H1 (cell line): Measurements from ENCODE around the gene SEC24A. TPM values are rescaled to one million over a fixed set of nuclear protein-coding genes. Genes with fewer than 3 reads are reported as not detected.

Experiments used
- CTCF ChIA-PET: fragments of 300-600 bp; sonication (Branson Sonifier 250); formaldehyde crosslinking; loops from one replicate; lab custom pipeline; 2021; ENCODE audit not compliant: partially characterized antibody; lab: Charles Lee
- POLR2A ChIA-PET: fragments of 300-600 bp; sonication (Branson Sonifier 250); formaldehyde crosslinking; loops from one replicate; lab custom pipeline; 2021; ENCODE audit warnings: inconsistent platforms; ENCODE audit not compliant: partially characterized antibody; lab: Charles Lee
- DNase-seq, 2 experiments: peaks; one replicate each; pipeline versions ENCODE4 v3.0.0 to v3.0.0-alpha.2; 2010 to 2022; ENCODE audit warnings: low spot score in 2 of 2, low read depth in 1 of 2, mixed read lengths in 1 of 2
- FAIRE-seq: peaks from 2 replicates; lab custom pipeline; 2011; peaks lifted over from hg19 to GRCh38; lab: Jason Lieb, UNC
- H2AFZ ChIP-seq: 2 replicates; pipeline ENCODE4 v1.8.1; 2012; ENCODE audit warnings: low read length, inconsistent platforms
- H2AK5ac ChIP-seq: 2 replicates; pipeline ENCODE4 v1.6.1; 2013; ENCODE audit warnings: low read depth, low read length
- H2BK120ac ChIP-seq: replicated peaks from 2 replicates; pipeline ENCODE3; 2013; ENCODE audit warnings: low read depth, low read length, inconsistent platforms
- H2BK12ac ChIP-seq: 2 replicates; pipeline ENCODE4 v1.6.1; 2013; ENCODE audit warnings: low read depth, low read length
- H2BK15ac ChIP-seq: 2 replicates; pipeline ENCODE4 v1.6.1; 2013; ENCODE audit warnings: low read length
- H2BK20ac ChIP-seq: 2 replicates; pipeline ENCODE4 v1.6.1; 2013; ENCODE audit warnings: low read length
- H2BK5ac ChIP-seq: 2 replicates; pipeline ENCODE4 v1.6.1; 2013; ENCODE audit warnings: low read depth, low read length
- H3K14ac ChIP-seq: 2 replicates; pipeline ENCODE4 v1.6.1; 2013; ENCODE audit warnings: inconsistent platforms; ENCODE audit not compliant: insufficient read length
- H3K18ac ChIP-seq: 2 replicates; pipeline ENCODE4 v1.6.1; 2013; ENCODE audit warnings: low read length; ENCODE audit errors: extremely low read depth
- H3K23ac ChIP-seq: 2 replicates; pipeline ENCODE4 v1.6.1; 2013; ENCODE audit warnings: inconsistent platforms; ENCODE audit not compliant: insufficient read length
- H3K23me2 ChIP-seq: 2 replicates; pipeline ENCODE4 v1.6.1; 2013; ENCODE audit warnings: low read depth, low read length
- H3K27ac ChIP-seq: 2 replicates; pipeline ENCODE4 v1.6.1; 2011; ENCODE audit warnings: low read depth, low read length, inconsistent platforms
- H3K27me3 ChIP-seq, 4 experiments: replicated peaks in 1 of 4; 1 replicate in 1 of 4; 2 replicates in 3 of 4; pipeline versions ENCODE4 v1.6.1 to v1.8.1; 2011 to 2013; ENCODE audit warnings: low read length in 3 of 4, mild to moderate bottlenecking in 3 of 4, inconsistent platforms in 2 of 4, mixed read lengths in 2 of 4, moderate library complexity in 1 of 4; ENCODE audit not compliant: control insufficient read depth in 3 of 4, insufficient read depth in 3 of 4; ENCODE audit errors: extremely low read depth in 1 of 4
- H3K36me3 ChIP-seq, 4 experiments: 2 replicates each; pipeline versions ENCODE4 v1.6.1 to v1.8.1; 2011 to 2013; ENCODE audit warnings: mild to moderate bottlenecking in 4 of 4, low read length in 3 of 4, moderate library complexity in 2 of 4, control low read depth in 1 of 4, inconsistent platforms in 1 of 4; ENCODE audit not compliant: insufficient read depth in 4 of 4, control insufficient read depth in 2 of 4
- H3K4ac ChIP-seq: replicated peaks from 2 replicates; pipeline ENCODE3; 2013; ENCODE audit warnings: low read length, low read depth, mixed read lengths, inconsistent platforms; ENCODE audit not compliant: insufficient read length
- H3K4me1 ChIP-seq, 4 experiments: replicated peaks in 1 of 4; 1 replicate in 1 of 4; 2 replicates in 3 of 4; pipeline versions ENCODE4 v1.6.1 to v1.8.1; 2011 to 2013; ENCODE audit warnings: low read length in 3 of 4, inconsistent platforms in 2 of 4, mixed read lengths in 1 of 4; ENCODE audit not compliant: insufficient read depth in 4 of 4, control insufficient read depth in 3 of 4
- H3K4me2 ChIP-seq, 2 experiments: 2 replicates each; pipeline versions ENCODE4 v1.6.1 to v1.8.1; 2011 to 2013; ENCODE audit warnings: low read depth in 2 of 2, low read length in 2 of 2, control low read depth in 1 of 2, inconsistent platforms in 1 of 2, mild to moderate bottlenecking in 1 of 2; ENCODE audit not compliant: insufficient read depth in 1 of 2
- H3K4me3 ChIP-seq, 4 experiments: fragments of 200-600, 300-600 bp in 1 of 4; sonication (generic), shearing (Covaris generic), sonication (Bioruptor Twin) in 1 of 4; 2 replicates each; pipeline versions ENCODE4 v1.5.1 to v1.8.1; 2011 to 2016; ENCODE audit warnings: low read length in 4 of 4, low read depth in 3 of 4, control low read depth in 2 of 4, inconsistent platforms in 2 of 4, mild to moderate bottlenecking in 2 of 4, mixed read lengths in 1 of 4, moderate library complexity in 1 of 4; ENCODE audit not compliant: insufficient read depth in 2 of 4; ENCODE audit errors: extremely low read depth in 1 of 4
- H3K56ac ChIP-seq: replicated peaks from 2 replicates; pipeline ENCODE3; 2013; ENCODE audit warnings: low read depth, mild to moderate bottlenecking, mixed read lengths, low read length, inconsistent platforms; ENCODE audit not compliant: insufficient read length
- H3K79me1 ChIP-seq: 2 replicates; pipeline ENCODE4 v1.6.1; 2013; ENCODE audit warnings: low read depth, low read length, control low read depth
- H3K79me2 ChIP-seq, 2 experiments: 2 replicates each; pipeline versions ENCODE4 v1.6.1 to v1.8.1; 2012 to 2013; ENCODE audit warnings: low read length in 2 of 2, mild to moderate bottlenecking in 2 of 2, inconsistent platforms in 1 of 2; ENCODE audit not compliant: insufficient read depth in 2 of 2, control insufficient read depth in 1 of 2
- H3K9ac ChIP-seq, 4 experiments: replicated peaks in 1 of 4; 1 replicate in 1 of 4; 2 replicates in 3 of 4; pipeline versions ENCODE4 v1.6.1 to v1.8.1; 2011 to 2013; ENCODE audit warnings: low read depth in 3 of 4, low read length in 3 of 4, control low read depth in 2 of 4, mild to moderate bottlenecking in 2 of 4, moderate library complexity in 2 of 4, inconsistent platforms in 1 of 4; ENCODE audit errors: extremely low read depth in 1 of 4
- H3K9me3 ChIP-seq, 2 experiments: 2 replicates each; pipeline versions ENCODE4 v1.6.1 to v1.8.1; 2012 to 2013; ENCODE audit warnings: mild to moderate bottlenecking in 2 of 2, moderate library complexity in 2 of 2, control low read depth in 1 of 2, inconsistent platforms in 1 of 2, low read depth in 1 of 2, low read length in 1 of 2, mixed read lengths in 1 of 2; ENCODE audit not compliant: insufficient read depth in 2 of 2
- H4K20me1 ChIP-seq, 2 experiments: replicated peaks in 1 of 2; 2 replicates each; pipeline versions ENCODE3 to v1.8.1; 2011 to 2013; ENCODE audit warnings: inconsistent platforms in 2 of 2, low read length in 2 of 2, mild to moderate bottlenecking in 1 of 2; ENCODE audit not compliant: insufficient read depth in 2 of 2, control insufficient read depth in 1 of 2
- H4K5ac ChIP-seq: 2 replicates; pipeline ENCODE4 v1.6.1; 2013; ENCODE audit warnings: low read length, low read depth, mixed read lengths, inconsistent platforms; ENCODE audit not compliant: insufficient read length
- H4K8ac ChIP-seq: 2 replicates; pipeline ENCODE4 v1.8.0; 2013; ENCODE audit warnings: mild to moderate bottlenecking, moderate library complexity, low read length, inconsistent platforms; ENCODE audit not compliant: insufficient read depth; ENCODE audit errors: extremely low read depth
- H4K91ac ChIP-seq: replicated peaks from 2 replicates; pipeline ENCODE3; 2013; ENCODE audit warnings: low read length, mixed read lengths, inconsistent platforms; ENCODE audit not compliant: insufficient read length
- WGBS, 2 experiments: shearing (Covaris generic) in 1 of 2; methylation state at CpG; one replicate each; pipeline versions ENCODE4 v1.1.6 to v1.1.7; 2013 to 2015; ENCODE audit warnings: low lambda C conversion rate in 2 of 2, mixed read lengths in 2 of 2, inconsistent platforms in 1 of 2, low coverage in 1 of 2, missing lambda C conversion rate in 1 of 2; ENCODE audit not compliant: insufficient replicate concordance in 2 of 2, insufficient coverage in 1 of 2, insufficient read length in 1 of 2; ENCODE audit errors: extremely low coverage in 1 of 2, missing lambda C conversion rate in 1 of 2; 5-methylcytosine and 5-hydroxymethylcytosine counted together
- polyA plus RNA-seq, 7 experiments: library from polyadenylated mRNA; depleted of rRNA in 3 of 7; stranded (reverse) in 5 of 7; unstranded in 2 of 7; fragments of >200 nt in 5 of 7; fragments of 200-250 nt in 2 of 7; gene quantifications; 1 replicate in 5 of 7; 2 replicates in 1 of 7; 4 replicates in 1 of 7; pipeline versions ENCODE4 v1.2.1 to v1.2.3, GENCODE V29; 2011 to 2013; ENCODE audit warnings: missing spikeins in 2 of 7, mixed read lengths in 2 of 7
- total RNA-seq: library from RNA; stranded (reverse); fragmentation: NEBNext Ultra II Directional; extraction: Animal tissue kit (Norgen Biotek cat#: 25700); gene quantifications from 2 replicates; pipeline ENCODE4 v1.2.1, GENCODE V29; 2021

Gene SEC24A
- total and polyA plus RNA-seq, 2 of the 8 experiments (the other 6 are each of a cell fraction or from before 2014, with no cell fraction given) = 18.8 to 33.7 TPM

DNA sequence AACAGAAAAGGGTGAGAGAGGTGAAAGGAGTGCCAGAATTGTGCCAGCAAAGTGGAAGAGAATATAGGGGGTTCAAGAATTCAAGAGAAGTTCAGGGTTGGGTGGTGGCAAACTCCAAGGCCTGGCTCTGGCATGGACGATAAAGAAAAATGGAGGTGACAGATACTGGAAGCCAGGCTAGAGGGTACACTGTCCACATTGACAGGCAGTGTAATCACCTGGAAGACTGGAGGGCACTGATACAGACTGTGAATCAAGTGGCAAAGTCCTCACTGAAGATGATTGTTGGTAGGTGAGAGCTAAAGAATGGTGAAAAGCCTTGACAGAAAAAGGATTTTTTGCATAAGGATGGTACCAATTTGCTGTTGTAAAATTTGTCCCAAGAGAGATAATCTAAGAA, 23.0 kb upstream of the SEC24A start:
- no peak overlapping the region; a peak in 1 of 7 replicates for H3K9ac ChIP-seq
- no peak overlapping the region for H2BK12ac ChIP-seq
- no peak for FAIRE-seq
- H3K79me2 ChIP-seq = no peaks in the 10 kb centered on the region
- ChIA-PET CTCF (interaction anchor here (1.0 to 2.1 kb wide), 2 partner anchors 38 to 42 kb away, joined by 3 to 8 read pairs; no protein-coding TSS in a partner anchor), POLR2A (interaction anchor here (2.0 kb wide), 1 partner anchor 17 kb away, joined by 5 read pairs; no protein-coding TSS in a partner anchor)
- H3K36me3 ChIP-seq = peaks cover 0 to 9% (median 1%) of the 10 kb centered on the region in 4 experiments; a peak in 3 of 8 replicates
- peak in 1 of 2 experiments; percentile 20 for DNase-seq
- no peak overlapping the region for H3K56ac ChIP-seq
- H4K20me1 ChIP-seq = no peaks in the 10 kb centered on the region
- no peak overlapping the region for H2BK5ac ChIP-seq
- no peak overlapping the region for H3K4ac ChIP-seq
- H4K5ac ChIP-seq = no peak overlapping the region
- WGBS, 2 experiments = 86% methylated on average over 1 of the region's 1 CpG; no CpG with 5 or more reads in 1 of the 2 experiments
- H3K9me3 ChIP-seq = no peaks in the 10 kb centered on the region
- no peak overlapping the region for H3K4me2 ChIP-seq
- H4K91ac ChIP-seq = no peak overlapping the region
- H2BK20ac ChIP-seq = no peak overlapping the region
- no peak overlapping the region for H3K14ac ChIP-seq
- H3K23me2 ChIP-seq = no peaks in the 10 kb centered on the region
- no peak overlapping the region for H3K4me3 ChIP-seq
- no peak overlapping the region for H2AFZ ChIP-seq
- no peaks in the 10 kb centered on the region for H3K79me1 ChIP-seq
- H3K4me1 ChIP-seq = no peaks in the 10 kb centered on the region
- no peak overlapping the region for H3K27ac ChIP-seq
- H2BK15ac ChIP-seq = no peak overlapping the region
- H3K23ac ChIP-seq = no peak overlapping the region
- H3K27me3 ChIP-seq = no peaks in the 10 kb centered on the region
- no peak overlapping the region for H2AK5ac ChIP-seq
- no peak overlapping the region for H2BK120ac ChIP-seq
- no peak overlapping the region for H3K18ac ChIP-seq
- no peak overlapping the region for H4K8ac ChIP-seq
